ENCODE results near the gene ALAD.

Gene ALAD

GRCh38 chr9:113398796-113399195 is 2.3 kb downstream of the ALAD start:
- no peak for TF ChIP-seq CTCF (IDR thresholded peaks at IDR 0.05; ENCODE audit: insufficient read depth, missing control alignments)
- FAIRE-seq: no peak
- no peak for DNase-seq (ENCODE audit: insufficient read length, low spot score)

DNA sequence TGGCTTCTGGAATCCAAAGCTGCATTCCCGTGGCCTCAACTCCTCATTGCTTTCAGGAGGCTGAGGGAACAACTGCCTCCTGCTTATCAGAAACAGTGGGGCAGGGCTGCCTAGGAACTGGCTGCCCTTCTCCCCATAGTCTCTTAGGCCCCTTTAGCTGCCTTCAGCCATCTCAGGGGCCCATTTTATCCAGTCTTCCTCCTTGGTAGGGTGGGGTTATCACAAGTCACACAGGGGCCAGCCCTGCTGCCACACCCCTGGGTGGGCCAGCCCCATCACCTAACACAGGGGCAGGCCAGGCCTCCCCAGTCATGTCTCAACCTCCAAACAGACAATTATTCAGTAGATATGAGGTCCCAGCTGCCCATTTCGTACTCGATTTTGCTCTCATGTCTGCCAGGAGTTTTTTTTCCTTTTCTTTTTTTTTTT is 3.9 kb downstream of the ALAD start:
- no peak for TF ChIP-seq CTCF (IDR thresholded peaks at IDR 0.05; ENCODE audit: insufficient read depth, missing control alignments)
- DNase-seq (ENCODE audit: insufficient read length, low spot score) (no peak), FAIRE-seq (no peak)

- DNase-seq (ENCODE audit: insufficient read length, low spot score) (no peak), FAIRE-seq (no peak)
- no peak for TF ChIP-seq CTCF (IDR thresholded peaks at IDR 0.05; ENCODE audit: insufficient read depth, missing control alignments)
Measured at GRCh38 chr9:113395000-113395861, 5.9 kb downstream of the ALAD start.

GRCh38 chr9:113393281-113393680 is 7.8 kb downstream of the ALAD start:
- no peak for TF ChIP-seq CTCF (IDR thresholded peaks at IDR 0.05; ENCODE audit: insufficient read depth, missing control alignments)
- FAIRE-seq (no peak), DNase-seq (ENCODE audit: insufficient read length, low spot score) (no peak)

DNA sequence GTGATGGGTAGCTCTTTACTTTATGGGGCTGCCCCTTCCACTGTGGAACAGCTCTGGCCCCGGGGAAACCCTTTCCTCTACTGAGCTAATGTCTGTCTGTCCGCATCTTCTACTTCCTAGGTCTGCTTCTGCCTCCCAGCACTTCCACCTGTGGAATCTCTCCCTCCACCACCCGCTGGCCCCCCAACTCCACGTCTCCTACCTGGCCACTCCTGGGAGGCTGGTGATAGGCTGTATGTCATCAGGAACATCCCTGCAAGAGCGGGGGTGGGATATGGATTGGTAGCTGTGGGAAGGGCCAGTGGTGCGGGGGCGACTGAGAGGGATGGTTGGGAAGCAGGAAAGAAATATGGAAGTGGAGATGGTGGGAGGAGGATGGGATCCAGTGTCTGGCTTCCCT is 9.2 kb downstream of the ALAD start:
- TF ChIP-seq CTCF (IDR thresholded peaks at IDR 0.05; ENCODE audit: insufficient read depth, missing control alignments): no peak
- no peak for FAIRE-seq

GRCh38 chr9:113390192-113390960 is 10.7 kb downstream of the ALAD start:
- TF ChIP-seq CTCF (IDR thresholded peaks at IDR 0.05; ENCODE audit: insufficient read depth, missing control alignments): no peak
- DNase-seq (ENCODE audit: insufficient read length, low spot score): no peak
- no peak for FAIRE-seq

More for the DNA sequence above, 9.2 kb downstream of the ALAD start:
- no peak for DNase-seq (ENCODE audit: insufficient read length, low spot score)

Measured in D721Med (cell line).